ENCODE data around the gene METRNL.

DNA sequence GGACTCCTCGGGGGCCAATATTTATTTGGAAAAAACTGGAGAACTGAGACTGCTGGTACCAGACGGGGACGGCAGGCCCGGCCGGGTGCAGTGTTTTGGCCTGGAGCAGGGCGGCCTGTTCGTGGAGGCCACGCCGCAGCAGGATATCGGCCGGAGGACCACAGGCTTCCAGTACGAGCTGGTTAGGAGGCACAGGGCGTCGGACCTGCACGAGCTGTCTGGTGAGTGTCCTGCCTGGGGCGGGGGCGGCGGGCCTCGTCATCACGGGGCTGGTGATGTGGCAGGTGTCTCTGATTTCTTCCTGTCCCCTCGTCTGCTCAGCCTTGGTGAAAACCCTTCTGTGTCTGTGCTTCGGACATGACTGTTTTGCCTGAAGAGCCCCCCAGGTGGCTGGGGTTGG is 5.7 kb downstream of the METRNL start:
- TF ChIP-seq POLR2AphosphoS5 (IDR thresholded peaks at IDR 0.05; ENCODE audit: low read depth, low read length) (no peak), TAF1 (IDR thresholded peaks at IDR 0.05; ENCODE audit: borderline replicate concordance, insufficient read depth, low read length) (no peak)
- TF ChIP-seq, protein P1, sequence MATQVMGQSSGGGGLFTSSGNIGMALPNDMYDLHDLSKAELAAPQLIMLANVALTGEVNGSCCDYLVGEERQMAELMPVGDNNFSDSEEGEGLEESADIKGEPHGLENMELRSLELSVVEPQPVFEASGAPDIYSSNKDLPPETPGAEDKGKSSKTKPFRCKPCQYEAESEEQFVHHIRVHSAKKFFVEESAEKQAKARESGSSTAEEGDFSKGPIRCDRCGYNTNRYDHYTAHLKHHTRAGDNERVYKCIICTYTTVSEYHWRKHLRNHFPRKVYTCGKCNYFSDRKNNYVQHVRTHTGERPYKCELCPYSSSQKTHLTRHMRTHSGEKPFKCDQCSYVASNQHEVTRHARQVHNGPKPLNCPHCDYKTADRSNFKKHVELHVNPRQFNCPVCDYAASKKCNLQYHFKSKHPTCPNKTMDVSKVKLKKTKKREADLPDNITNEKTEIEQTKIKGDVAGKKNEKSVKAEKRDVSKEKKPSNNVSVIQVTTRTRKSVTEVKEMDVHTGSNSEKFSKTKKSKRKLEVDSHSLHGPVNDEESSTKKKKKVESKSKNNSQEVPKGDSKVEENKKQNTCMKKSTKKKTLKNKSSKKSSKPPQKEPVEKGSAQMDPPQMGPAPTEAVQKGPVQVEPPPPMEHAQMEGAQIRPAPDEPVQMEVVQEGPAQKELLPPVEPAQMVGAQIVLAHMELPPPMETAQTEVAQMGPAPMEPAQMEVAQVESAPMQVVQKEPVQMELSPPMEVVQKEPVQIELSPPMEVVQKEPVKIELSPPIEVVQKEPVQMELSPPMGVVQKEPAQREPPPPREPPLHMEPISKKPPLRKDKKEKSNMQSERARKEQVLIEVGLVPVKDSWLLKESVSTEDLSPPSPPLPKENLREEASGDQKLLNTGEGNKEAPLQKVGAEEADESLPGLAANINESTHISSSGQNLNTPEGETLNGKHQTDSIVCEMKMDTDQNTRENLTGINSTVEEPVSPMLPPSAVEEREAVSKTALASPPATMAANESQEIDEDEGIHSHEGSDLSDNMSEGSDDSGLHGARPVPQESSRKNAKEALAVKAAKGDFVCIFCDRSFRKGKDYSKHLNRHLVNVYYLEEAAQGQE (IDR thresholded peaks at IDR 0.05; ENCODE audit: insufficient read depth in 1 of 2, low read depth in 2 of 2, low read length in 2 of 2) = no peak
